Tibial artery (tissue), 4 donors: ENCODE measurements around the gene ABR.

ENCODE experiments used
- DNase-seq, 2 donors: peaks; one replicate each; pipeline ENCODE4 v3.0.0-alpha.2; 2019
- H3K27ac ChIP-seq, 2 donors: fragments of 200-600 bp; sonication (generic) in 1 of 2; 1 replicate in 1 of 2; 2 replicates in 1 of 2; pipeline ENCODE4 v1.5.1; 2018 to 2019; ENCODE audit warnings: mild to moderate bottlenecking in 1 of 2
- H3K27me3 ChIP-seq, 2 donors: fragments of 200-600 bp; sonication (generic) in 1 of 2; one replicate each; pipeline versions ENCODE4 v1.5.1 to v1.6.0; 2016 to 2019
- H3K36me3 ChIP-seq, 3 donors: fragments of 200-600 bp; sonication (generic) in 2 of 3; one replicate each; pipeline ENCODE4 v1.5.1; 2016 to 2019; ENCODE audit warnings: mild to moderate bottlenecking in 2 of 3
- H3K4me1 ChIP-seq, 4 donors: fragments of 200-600 bp; sonication (generic) in 2 of 4; 1 replicate in 3 of 4; 2 replicates in 1 of 4; pipeline ENCODE4 v1.5.1; 2016 to 2019
- H3K4me3 ChIP-seq, 2 donors: fragments of 200-600 bp; sonication (generic) in 1 of 2; 1 replicate in 1 of 2; 2 replicates in 1 of 2; pipeline ENCODE4 v1.5.1; 2018 to 2019; ENCODE audit warnings: mild to moderate bottlenecking in 2 of 2
- H3K9me3 ChIP-seq, 3 donors: fragments of 200-600 bp; sonication (generic) in 1 of 3; one replicate each; pipeline ENCODE4 v1.5.1; 2016 to 2019
- intact Hi-C: fragments of 100-400 bp; cut with DNase I; formaldehyde crosslinking; loops from one replicate; pipeline ENCODE4 v1.15.0; 2023; ENCODE audit warnings: low total_unique reads
- TF ChIP-seq, protein P1 (sequence below), 2 experiments: fragments of 200-600 bp in 1 of 2; fragments of 450-650 bp in 1 of 2; IDR thresholded peaks; one replicate each; pipeline ENCODE4 v1.5.1; 2017 to 2019; ENCODE audit warnings: antibody characterized with exemption in 2 of 2, mild to moderate bottlenecking in 1 of 2, moderate library complexity in 1 of 2

Gene ABR

DNA sequence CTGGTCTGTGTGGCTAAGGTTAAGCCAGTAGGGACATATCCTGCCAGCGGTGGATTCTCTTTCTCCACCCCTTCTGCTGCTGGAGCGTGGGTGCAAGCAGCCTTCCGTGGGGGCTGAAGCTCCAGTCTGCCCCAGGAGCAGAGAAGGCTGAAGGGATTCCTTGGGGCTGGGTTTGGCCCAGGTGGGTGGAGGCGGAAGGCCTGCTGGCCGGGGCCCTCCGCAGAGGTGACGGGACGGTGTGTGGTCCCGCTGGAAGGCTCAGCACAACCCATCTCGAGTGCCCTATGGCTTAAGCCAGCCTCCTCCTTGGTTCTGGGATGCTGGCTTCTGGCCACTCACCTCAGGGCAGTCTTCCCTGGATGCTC lies 169.7 kb downstream of the ABR start:
- no peak for DNase-seq
- intact Hi-C loops: no loop called here
- Histone ChIP-seq H3K4me1 (peaks cover 11 to 58% (median 48%) of the 10 kb centered on the region in 4 donors), H3K4me3 (no peak overlapping the region), H3K27ac (peak overlapping the region; percentile 87 to 97), H3K36me3 (peaks cover 42 to 54% (median 47%) of the 10 kb centered on the region in 3 donors), H3K9me3 (no peaks in the 10 kb centered on the region), H3K27me3 (no peaks in the 10 kb centered on the region)
- TF ChIP-seq, protein P1, sequence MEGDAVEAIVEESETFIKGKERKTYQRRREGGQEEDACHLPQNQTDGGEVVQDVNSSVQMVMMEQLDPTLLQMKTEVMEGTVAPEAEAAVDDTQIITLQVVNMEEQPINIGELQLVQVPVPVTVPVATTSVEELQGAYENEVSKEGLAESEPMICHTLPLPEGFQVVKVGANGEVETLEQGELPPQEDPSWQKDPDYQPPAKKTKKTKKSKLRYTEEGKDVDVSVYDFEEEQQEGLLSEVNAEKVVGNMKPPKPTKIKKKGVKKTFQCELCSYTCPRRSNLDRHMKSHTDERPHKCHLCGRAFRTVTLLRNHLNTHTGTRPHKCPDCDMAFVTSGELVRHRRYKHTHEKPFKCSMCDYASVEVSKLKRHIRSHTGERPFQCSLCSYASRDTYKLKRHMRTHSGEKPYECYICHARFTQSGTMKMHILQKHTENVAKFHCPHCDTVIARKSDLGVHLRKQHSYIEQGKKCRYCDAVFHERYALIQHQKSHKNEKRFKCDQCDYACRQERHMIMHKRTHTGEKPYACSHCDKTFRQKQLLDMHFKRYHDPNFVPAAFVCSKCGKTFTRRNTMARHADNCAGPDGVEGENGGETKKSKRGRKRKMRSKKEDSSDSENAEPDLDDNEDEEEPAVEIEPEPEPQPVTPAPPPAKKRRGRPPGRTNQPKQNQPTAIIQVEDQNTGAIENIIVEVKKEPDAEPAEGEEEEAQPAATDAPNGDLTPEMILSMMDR (IDR thresholded peaks at IDR 0.05): no peak

DNA sequence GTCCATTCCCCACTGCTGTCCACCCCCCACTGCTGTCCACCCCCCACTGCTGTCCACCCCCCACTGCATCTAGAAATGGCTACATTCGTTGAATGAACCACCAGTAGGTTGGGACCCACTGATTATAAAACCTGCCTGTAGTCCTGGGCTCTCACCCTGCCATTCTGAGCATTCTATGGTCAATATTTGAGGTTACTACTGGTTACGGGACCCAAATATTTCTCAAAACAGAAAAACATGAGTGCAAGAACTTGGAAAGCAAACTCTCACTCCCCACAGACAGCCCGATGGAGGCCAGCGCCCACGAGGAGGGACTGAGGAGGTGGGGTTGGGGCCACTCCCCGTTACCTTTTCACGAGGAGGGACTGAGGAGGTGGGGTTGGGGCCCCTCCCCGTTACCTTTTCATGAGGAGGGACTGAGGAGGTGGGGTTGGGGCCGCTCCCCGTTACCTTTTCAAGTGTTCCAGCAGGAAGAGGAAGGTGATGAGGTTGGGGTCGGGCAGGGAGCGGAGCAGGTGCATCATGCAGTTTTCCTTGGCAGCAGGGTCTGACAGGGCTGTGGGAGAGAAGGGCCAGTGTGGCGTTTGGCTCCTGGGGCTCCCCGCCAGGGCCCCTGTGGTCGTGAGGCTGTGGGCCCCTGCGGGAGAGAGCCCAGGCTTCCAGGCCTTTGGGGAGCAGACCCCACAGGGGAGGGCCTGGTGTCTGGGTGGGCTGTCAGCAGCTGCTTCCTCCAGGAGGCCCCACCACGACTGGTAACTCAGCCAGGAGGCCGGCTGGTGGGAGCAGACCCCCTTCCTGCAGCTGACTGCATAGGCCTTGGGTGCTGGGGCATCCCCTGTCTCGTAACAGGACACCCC lies 170.3 kb downstream of the ABR start:
- Histone ChIP-seq H3K9me3 (no peaks in the 10 kb centered on the region), H3K27ac (peak overlapping the region; percentile 87 to 97), H3K4me1 (peaks cover 11 to 64% (median 54%) of the 10 kb centered on the region in 4 donors), H3K4me3 (no peak overlapping the region), H3K27me3 (no peaks in the 10 kb centered on the region), H3K36me3 (peaks cover 49 to 60% (median 51%) of the 10 kb centered on the region in 3 donors)
- no peak for DNase-seq
- intact Hi-C loops: no loop called here
- TF ChIP-seq, protein P1 (IDR thresholded peaks at IDR 0.05): no peak

DNA sequence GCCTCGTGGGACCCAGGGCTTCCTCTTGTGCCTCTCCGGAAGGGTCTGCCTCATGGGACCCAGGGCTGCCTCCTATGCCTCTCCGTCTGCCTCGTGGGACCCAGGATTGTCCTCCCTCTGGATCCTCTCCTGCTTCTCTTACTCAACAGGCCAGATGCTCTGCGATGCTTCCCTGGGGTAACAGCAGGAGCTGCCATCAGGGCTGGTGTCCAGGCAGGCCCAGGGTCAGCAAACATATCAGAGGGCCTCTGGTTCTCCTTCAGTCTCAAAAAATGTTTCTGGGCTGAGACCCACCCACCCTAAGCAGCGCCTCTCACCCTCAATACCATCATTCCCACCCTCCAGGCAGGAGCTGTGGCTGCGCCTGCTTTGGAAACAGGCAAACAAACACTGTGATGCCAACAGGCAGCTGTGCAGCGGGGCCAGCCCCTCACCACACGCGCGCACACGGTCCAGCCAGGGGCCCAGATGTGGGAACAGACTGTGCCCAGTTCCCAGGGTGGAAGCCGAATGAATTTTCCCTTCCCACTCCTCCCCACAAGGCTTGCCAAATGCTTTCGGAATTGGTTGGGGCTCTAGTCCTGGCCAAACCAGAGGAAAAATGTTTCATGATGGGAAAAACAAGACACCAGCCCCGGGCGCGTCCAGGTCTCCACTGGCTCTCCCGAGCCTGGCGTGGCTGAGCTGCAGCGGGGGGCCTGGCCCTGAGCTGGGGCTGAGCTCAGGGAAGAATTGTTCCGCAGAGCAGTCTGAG lies 171.6 kb downstream of the ABR start:
- Histone ChIP-seq H3K9me3 (no peaks in the 10 kb centered on the region), H3K27ac (peak overlapping the region; percentile 87 to 97), H3K36me3 (peaks cover 57 to 71% (median 62%) of the 10 kb centered on the region in 3 donors), H3K27me3 (no peaks in the 10 kb centered on the region), H3K4me3 (peak overlapping the region in 1 of 2 donors; percentile 22), H3K4me1 (peaks cover 15 to 76% (median 67%) of the 10 kb centered on the region in 4 donors)
- TF ChIP-seq, protein P1 (IDR thresholded peaks at IDR 0.05): peak in 1 of 2 experiments; percentile 8
- DNase-seq: peak; percentile 83 to 93
- intact Hi-C loops: no loop called here

DNA sequence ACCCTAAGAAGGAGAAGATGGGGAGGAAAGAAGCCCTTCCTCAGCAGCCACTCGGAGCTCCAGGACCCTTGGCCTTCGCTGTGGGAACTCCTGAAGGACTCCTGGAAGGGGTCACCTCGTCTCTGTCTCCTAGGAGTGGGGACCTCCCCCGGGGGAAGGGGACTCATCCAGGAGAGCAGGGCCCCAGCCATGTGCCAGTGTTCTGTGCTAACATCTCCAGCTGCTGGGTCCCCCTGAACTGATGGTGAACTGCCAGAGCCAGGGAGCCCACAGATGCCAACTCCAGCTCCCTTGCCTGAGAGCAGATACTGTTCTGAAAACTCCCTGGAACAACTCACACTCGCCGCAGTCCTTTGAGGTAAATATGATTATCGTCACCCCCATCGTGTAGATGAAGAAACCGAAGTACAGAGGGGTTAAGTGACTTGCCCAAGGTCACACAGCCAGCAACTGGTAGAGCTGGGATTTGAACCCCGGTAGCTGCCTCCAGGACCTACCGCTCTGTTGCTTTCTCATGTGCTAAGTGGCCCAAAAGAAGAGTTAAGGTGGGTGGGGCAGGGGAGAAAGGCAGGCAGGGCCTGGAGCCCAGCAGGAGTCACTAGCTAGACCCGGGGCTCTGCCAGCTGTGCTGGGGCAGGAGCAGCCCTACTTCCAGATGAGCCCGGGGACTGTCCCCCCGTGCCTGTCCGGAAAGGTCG lies 172.3 kb downstream of the ABR start:
- DNase-seq: no peak
- H3K36me3 ChIP-seq: peaks cover 56 to 64% (median 62%) of the 10 kb centered on the region in 3 donors
- H3K27me3 ChIP-seq: no peaks in the 10 kb centered on the region
- no peaks in the 10 kb centered on the region for H3K9me3 ChIP-seq
- peak overlapping the region; percentile 87 to 97 for H3K27ac ChIP-seq
- peak overlapping the region in 1 of 2 donors; percentile 22 for H3K4me3 ChIP-seq
- intact Hi-C loops: no loop called here
- TF ChIP-seq, protein P1 (IDR thresholded peaks at IDR 0.05): no peak
- peaks cover 15 to 84% (median 74%) of the 10 kb centered on the region in 4 donors for H3K4me1 ChIP-seq

DNA sequence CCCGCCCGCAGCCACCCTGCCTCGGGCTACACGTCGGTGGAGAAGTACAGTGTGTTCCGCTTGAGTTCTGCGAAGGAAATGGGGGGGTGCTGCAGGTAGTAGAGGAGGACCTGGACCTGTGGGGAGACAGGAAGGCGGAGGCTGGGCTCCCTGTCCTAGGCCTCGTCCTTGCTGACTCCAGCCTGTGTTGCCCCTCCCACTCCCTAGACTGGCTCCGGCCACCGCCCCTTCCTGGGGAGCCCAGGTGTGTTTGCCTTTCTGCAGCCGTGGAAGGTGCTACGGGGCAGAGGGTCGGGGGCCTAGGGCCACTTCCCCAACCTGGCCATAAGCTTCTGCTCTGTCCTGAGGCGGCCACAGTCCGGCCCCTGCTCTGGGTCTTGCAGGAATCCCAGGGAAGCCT lies 173.7 kb downstream of the ABR start:
- H3K36me3 ChIP-seq: peaks cover 42 to 54% (median 51%) of the 10 kb centered on the region in 3 donors
- H3K4me1 ChIP-seq: peaks cover 15 to 95% (median 86%) of the 10 kb centered on the region in 4 donors
- peak overlapping the region; percentile 79 to 83 for H3K27ac ChIP-seq
- intact Hi-C loops: no loop called here
- TF ChIP-seq, protein P1 (IDR thresholded peaks at IDR 0.05): no peak
- no peak for DNase-seq
- peak overlapping the region; percentile 21 to 23 for H3K4me3 ChIP-seq
- H3K27me3 ChIP-seq: no peaks in the 10 kb centered on the region
- no peaks in the 10 kb centered on the region for H3K9me3 ChIP-seq
